Fibroblast of the aortic adventitia (primary cell): ENCODE measurements around the gene IZUMO1. TPM values are rescaled to one million over a fixed set of nuclear protein-coding genes. Genes with fewer than 3 reads are reported as not detected.
A peak's percentile ranks its signal among the peaks of the same experiment; 100 is the strongest.
"Not testable (repeated sequence)": the region's sequence is repeated elsewhere in the genome, so short reads cannot be mapped to it uniquely, and the experiment has no call there.

Experiments
- DNase-seq: peaks from one replicate; pipeline ENCODE4 v3.0.0-alpha.2; 2010; ENCODE audit warnings: low read depth
- H3K4me3 ChIP-seq: 2 replicates; pipeline ENCODE4 v1.5.1; 2011; ENCODE audit warnings: low read depth, mild to moderate bottlenecking, control low read depth, low read length, moderate library complexity
- CTCF ChIP-seq: IDR thresholded peaks from 2 replicates; pipeline ENCODE4 v1.5.1; 2011; ENCODE audit warnings: mild to moderate bottlenecking, low read length, control low read depth, inconsistent platforms; ENCODE audit not compliant: insufficient read depth
- total RNA-seq: library from RNA; depleted of rRNA; stranded (reverse); fragments of >200 nt; gene quantifications from 2 replicates; pipeline ENCODE4 v1.2.3, GENCODE V29; 2012; ENCODE audit warnings: low replicate concordance

Gene IZUMO1
- total RNA-seq, 1 donor = not detected

DNA sequence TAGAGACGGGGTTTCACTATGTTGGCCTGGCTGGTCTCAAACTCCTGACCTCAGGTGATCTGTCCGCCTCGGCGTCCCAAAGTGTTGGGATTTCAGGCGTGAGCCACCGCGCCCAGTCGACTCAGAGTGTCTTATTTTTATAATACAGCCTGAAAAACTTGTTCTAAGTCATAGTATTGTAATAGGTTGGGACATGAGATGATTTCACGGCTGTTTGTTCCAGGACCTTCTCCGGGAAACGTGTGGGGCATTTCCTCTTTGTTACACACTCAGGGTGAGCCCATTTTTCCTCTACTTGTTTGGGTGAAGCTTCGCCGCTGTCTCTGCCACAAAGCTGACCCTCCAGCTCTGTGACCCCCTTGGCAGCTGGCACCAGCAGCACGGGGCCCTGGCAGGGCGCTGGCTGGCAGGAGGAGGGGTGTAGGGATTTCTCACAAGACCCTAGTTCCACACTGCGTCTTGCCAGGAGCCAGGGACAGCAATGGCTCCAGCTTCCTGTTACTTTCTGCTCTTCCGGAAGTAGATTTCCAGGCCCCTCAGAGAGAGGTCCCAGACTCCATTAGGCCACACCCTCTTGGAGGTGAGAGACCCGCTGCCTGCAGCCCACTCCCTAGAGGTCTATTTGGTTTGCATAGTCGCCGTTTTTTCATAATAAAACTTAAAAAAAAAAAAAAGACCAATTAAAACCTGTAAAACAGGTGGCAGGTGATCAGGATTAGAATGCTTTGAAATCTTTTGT lies 24.2 kb upstream of the IZUMO1 start:
- no peak for DNase-seq
- no peak overlapping the region for H3K4me3 ChIP-seq
- no peak for TF ChIP-seq CTCF

- TF ChIP-seq CTCF = no peak
- peak; percentile 71 for DNase-seq
- no peak overlapping the region for H3K4me3 ChIP-seq
Observed at GRCh38 chr19:48770266-48770665, 23.6 kb upstream of the IZUMO1 start.

DNA sequence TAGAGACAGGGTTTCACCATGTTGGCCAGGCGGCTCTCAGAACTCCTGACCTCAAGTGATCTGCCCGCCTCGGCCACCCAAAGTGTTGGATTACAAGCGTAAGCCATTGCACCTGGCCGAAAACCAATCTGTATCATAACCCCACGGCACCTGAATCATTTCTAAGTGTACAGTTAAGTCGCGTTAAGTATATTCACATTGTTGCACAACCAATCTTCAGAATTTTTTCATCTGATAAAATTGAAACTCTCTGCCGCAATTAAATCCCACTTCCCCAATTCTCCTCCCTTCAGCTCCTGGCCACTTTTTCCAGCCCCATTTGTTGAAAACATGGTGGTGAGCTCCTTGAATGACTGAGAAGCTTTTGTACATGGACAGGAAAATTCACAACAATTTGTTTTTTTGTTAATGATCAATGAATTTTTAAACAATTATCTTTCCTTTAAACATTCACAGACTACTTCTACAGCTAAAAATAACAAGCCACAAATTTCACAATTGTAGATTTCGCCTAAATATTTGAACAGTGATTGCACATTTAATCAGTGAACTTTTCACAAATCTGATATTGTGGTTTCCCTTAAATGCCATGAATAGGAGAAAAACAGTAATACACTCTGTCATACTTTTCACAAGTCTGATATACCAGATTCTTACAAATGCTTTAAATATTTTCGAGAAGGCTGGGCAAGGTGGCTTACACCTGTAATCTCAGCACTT lies 22.4 kb upstream of the IZUMO1 start:
- no peak for TF ChIP-seq CTCF
- DNase-seq = peak; percentile 48
- H3K4me3 ChIP-seq = no peak overlapping the region

DNA sequence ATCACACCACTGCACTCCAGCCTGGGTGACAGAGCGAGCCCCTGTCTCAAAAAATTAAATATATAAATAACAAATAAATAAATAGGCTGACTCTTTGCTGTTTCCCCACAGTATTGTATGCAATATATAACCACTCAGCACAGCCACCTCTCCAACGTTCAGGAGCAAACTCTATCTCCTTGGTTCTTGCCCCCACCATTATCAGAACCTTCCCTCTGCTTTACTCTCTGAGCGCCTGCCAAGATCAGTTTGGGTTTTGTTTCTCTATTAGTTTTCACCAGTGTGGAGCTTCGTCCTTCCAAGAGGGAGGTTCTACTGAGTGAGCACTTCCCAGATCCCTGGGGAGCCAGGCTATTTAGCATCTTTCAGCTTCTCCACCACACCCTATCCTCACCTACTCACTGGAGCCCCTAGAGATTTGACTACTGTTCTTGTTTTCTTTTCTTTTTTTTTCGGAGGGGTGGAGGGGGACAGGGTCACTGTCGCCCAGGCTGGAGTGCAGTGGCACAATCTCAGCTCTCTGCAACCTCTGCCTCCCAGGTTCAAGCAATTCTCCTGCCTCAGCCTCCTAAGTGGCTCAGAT lies 21.6 kb upstream of the IZUMO1 start:
- not testable (repeated sequence) for H3K4me3 ChIP-seq, DNase-seq

DNA sequence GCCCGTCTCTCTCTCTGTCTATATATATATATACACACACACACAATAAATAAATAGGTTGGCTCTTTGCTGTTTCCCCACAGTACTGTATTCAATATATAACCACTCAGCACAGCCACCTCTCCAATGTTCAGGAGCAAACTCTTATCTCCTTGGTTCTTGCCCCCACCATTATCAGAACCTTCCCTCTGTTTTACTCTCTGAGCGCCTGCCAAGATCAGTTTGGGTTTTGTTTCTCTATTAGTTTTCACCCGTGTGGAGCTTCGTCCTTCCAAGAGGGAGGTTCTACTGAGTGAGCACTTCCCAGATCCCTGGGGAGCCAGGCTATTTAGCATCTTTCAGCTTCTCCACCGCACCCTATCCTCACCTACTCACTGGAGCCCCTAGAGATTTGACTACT lies 19.1 kb upstream of the IZUMO1 start:
- not testable (repeated sequence) for H3K4me3 ChIP-seq, DNase-seq

GRCh38 chr19:48760504-48761205 lies 13.9 kb upstream of the IZUMO1 start:
- TF ChIP-seq CTCF = no peak
- no peak overlapping the region for H3K4me3 ChIP-seq
- DNase-seq = no peak

GRCh38 chr19:48757741-48758144 lies 11.0 kb upstream of the IZUMO1 start:
- no peak for TF ChIP-seq CTCF
- DNase-seq = no peak
- no peak overlapping the region for H3K4me3 ChIP-seq
